GM18951 (cell line): ENCODE measurements around the gene VGF.
"Not testable (repeated sequence)": the region's sequence is repeated elsewhere in the genome, so short reads cannot be mapped to it uniquely, and the experiment has no call there.

Source experiments
- POLR2A ChIP-seq: IDR thresholded peaks from 4 replicates; pipeline ENCODE4 v1.6.1; 2011; ENCODE audit warnings: mild to moderate bottlenecking; ENCODE audit not compliant: insufficient read length, insufficient read depth; ENCODE audit errors: extremely low read depth
- in situ Hi-C: fragments of 300-500 bp; cut with MboI; formaldehyde crosslinking; loops from one replicate; pipeline ENCODE4 v1.12.0; 2022; ENCODE audit warnings: low sequenced_read_pairs, mixed read lengths, inconsistent platforms; ENCODE audit not compliant: unreplicated experiment

Gene VGF

DNA sequence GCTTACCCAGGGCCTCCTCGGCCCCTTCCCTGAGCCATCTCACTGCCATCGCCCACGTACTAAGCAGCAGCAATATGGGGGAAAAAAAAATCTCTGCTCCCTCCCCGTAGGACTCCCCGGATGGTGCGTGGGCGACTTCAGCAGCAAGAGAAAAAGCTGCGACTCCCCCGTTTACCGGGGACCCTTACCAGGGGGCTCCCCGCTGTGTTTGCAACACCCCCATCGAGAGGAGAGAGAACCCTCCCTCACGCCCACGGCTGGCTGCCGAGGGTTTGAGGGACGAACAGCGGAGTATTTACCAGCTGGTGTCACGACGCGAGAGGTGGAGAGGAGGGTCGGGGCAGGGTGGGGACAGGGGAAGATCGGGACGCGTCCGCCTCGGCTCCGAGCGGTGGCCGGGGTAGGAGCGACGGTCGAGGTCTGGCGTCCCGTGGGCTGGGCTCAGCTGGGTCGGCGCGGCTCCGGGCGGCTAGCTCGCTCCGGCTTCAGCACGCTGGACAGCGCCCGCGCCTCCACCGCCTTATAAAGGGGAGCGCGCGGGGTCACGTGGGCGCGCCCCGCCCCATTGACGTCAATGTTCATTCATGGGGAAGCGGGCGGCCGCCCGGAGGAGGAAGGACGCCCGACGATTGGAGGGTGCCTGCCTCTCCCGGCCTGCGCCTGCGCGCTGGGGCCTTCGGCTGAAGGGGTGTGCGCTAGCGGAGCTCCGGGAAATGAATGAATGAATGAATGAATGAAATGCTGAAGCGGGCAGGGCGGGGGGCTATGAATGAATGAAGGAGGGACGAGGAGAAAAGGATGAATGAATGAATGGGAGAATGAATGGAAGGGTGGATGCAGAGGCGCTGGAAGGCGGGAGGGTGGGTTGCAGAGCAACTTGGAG lies at the start of gene VGF:
Gene VGF (minus strand): TSS at position 495 of the 883 bp plus-strand sequence. CDS start 726 bp downstream, outside the sequence.
- in situ Hi-C loops, result no loop called here

DNA sequence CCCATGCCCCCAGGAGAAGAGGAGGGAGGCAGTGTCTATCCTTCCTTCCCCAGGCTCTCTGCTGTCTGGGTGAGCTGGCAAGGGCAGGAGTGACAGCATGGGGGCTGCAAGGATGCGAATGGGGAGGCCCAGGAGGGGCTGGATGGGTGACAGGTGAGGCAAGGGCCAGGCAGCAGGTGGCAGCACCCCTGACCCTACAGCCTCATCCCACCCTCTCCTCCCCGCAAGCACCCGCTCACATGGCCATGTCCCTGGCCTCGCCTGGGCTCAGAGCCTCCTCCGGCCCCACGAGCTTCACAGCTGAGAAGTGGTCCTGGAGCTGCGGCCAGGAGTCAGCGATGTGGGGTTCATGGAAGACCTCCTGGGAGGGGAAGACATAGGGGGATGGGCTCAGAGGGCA lies 46.6 kb upstream of the VGF start:
- no peak for TF ChIP-seq POLR2A
- in situ Hi-C loops, result no loop called here

More for the DNA sequence above, at the start of gene VGF:
- TF ChIP-seq POLR2A, result no peak

GRCh38 chr7:101211501-101211900 lies 46.1 kb upstream of the VGF start:
- in situ Hi-C loops, result no loop called here
- TF ChIP-seq POLR2A, result no peak

DNA sequence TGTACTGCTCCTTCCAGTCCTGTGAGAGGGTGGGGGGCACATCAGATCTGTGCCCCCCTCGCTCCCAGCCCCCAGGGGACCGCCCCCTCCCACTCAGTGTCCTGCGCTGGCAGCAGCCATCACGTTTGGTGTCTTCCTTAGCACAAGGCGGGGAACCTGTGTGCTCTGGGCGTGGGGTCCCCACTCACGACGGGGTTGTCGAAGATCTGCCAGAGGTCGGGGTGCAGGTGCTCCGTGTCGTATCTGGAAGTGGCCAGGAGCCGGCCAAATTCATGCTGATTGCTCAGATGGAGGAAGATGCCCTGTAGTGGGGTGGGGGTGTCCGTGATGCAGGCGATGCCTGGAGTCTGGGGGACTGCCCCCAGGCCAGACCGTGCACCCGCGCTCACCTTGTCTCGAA lies 44.8 kb upstream of the VGF start:
- no peak for TF ChIP-seq POLR2A
- in situ Hi-C loops, result no loop called here

- in situ Hi-C loops, result no loop called here
Observed at GRCh38 chr7:101208794-101209193, 43.4 kb upstream of the VGF start.

DNA sequence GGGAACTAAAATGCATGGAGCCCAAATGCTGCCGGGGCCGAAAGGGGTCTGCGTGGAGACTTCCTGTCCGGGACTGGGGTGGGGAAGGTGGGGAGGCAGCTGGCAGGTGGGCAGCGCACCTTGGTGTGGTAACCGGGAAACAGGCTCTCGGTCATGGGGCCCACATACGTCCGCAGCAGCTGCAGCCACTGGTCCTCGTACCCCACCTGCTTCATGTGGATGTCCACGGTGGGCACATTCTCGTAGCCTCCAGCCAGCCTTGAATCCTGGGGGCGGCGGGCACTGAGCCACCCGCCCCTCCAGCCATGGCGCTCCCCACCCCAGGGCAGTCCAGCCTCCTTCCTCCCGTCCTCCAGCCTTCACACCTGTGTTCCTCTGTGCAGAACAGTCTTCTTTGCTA lies 42.1 kb upstream of the VGF start:
- TF ChIP-seq POLR2A, result no peak
- in situ Hi-C loops, result no loop called here

More at GRCh38 chr7:101208794-101209193, 43.4 kb upstream of the VGF start:
- no peak for TF ChIP-seq POLR2A

DNA sequence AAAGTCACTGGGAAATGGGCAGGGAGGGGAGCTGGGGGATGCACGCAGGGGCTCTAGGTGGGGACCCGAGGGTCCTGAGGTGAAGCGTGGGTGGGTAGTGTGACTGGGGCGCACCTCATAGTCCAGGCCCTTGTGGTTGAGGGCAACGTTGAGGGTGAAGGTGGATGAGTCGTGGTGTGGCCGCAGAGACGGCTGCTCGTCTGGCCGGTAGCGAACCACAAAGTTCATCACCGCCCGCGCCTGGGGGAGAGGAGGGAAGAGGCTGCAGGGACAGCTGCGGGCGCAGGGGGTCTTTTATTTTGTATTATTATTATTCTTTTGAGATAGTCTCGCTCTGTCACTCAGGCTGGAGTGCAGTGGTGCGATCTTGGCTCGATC lies 41.3 kb upstream of the VGF start:
- in situ Hi-C loops, result no loop called here
- TF ChIP-seq POLR2A, result no peak

DNA sequence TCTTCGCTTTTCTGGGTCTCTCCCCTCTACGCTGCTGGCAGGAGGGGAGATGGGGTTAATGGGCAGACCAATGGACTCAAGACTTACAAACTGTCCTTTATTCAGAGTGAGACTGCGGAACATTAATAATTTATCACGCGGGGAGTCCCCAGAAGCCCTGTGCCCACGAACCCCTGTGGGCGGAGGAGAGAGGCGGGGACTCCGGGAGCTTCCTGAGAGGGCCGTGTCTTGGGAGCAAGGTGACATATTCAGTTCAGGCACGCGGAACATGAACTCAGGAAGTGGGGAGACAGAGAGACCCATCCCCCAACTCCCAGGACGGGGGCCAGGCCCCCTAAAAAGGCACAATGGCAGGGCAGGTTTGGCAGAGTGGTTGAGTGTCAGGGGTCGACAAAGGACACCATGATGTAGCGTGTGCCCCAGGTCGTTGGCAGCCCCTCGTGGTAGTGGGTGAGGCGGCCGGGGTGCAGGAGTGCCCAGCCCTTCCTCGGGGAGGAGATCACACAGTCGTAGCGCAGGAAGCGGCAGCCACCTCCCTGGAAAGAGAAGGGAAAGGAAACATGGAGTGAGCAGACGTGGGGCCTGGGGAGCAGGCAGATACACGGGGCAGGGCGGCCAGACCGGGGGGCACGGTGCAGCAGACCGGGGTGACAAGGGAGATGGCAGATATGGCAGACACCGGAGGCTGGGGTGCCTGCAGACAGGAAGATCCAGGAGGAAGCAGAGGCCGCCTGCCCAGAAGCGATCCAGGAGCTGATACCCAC lies 40.7 kb upstream of the VGF start:
- TF ChIP-seq POLR2A, result no peak
- in situ Hi-C loops, result no loop called here

- in situ Hi-C loops, result not testable (repeated sequence)
Observed at GRCh38 chr7:101203740-101204738, 38.7 kb upstream of the VGF start.

DNA sequence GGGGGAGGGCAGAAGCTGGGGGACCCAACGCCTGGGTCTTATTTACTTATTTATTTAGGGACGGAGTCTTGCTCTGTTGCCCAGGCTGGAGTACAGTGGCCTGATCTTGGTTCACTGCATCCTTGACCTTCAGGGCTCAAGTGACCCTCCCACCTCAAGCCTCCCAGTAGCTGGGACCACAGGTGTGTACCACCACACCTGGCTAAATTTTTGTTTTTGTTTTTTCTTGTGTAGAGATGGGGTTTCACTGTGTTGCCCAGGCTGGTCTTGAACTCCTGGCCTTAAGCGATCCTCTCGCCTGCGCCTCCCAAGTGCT lies 37.2 kb upstream of the VGF start:
- no peak for TF ChIP-seq POLR2A
- in situ Hi-C loops, result no loop called here

DNA sequence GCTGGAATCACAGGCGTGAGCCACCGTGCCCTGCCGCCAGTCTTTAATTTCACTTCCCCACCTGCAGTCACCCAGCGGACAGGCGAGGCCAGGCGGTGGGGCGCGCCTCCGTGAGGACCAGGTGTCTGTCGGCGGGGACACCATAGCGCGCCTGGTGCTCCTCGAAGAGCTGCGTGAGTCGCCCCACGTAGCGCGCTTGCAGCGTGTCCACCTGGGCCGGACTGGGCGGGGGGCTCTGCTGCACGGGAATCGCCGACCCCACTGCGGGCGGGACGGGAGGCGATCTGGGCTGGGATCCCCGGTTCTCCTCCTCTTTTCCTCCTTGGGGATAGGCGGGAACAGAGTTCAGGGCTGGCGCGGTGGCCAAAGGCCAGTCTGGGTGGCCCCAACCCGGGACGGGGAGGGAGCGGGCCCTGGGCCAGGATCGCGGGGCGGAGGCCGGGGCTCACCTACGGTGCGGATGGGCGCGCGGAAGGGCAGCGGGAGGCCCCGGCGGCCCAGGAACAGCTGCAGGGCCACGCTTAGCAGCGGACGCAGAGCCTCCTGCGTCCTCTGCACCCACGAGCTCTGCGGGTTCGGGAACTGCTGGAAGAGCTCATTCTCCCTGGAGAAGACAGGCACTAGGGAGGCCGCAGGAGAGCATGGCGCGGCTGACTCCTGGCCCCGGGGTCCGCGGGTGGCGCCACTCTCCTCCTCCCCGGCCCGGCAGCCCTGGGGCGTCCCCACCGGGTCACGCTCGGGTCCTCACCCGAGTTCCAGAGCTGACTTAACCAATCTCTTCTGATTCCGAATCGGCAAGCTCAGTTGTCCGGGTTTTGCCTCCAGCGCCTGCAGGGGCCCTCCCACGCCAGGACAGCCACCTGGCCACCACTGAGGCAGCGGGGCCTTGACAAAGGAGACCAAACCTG lies 36.6 kb upstream of the VGF start:
- in situ Hi-C loops, result no loop called here
- no peak for TF ChIP-seq POLR2A
